Activated CD8-positive, alpha-beta memory T cell treated with anti-CD3 and anti-CD28 coated beads for 36 hours (primary cell): ENCODE results near the gene AFM. TPM values are rescaled to one million over a fixed set of nuclear protein-coding genes. Genes with fewer than 3 reads are reported as not detected.
"Not testable (repeated sequence)": the region's sequence is repeated elsewhere in the genome, so short reads cannot be mapped to it uniquely, and the experiment has no call there.

Experiments
- CTCF ChIA-PET: fragments of 350-600 bp; sonication (Branson Sonifier 250); formaldehyde crosslinking; loops from one replicate; lab custom pipeline; 2021; ENCODE audit warnings: antibody characterized with exemption; lab: Charles Lee
- POLR2A ChIA-PET: fragments of 350-600 bp; sonication (Branson Sonifier 250); formaldehyde crosslinking; loops from one replicate; lab custom pipeline; 2021; ENCODE audit warnings: antibody characterized with exemption; lab: Charles Lee
- total RNA-seq, 2 experiments: library from RNA; stranded (reverse); gene quantifications; one replicate each; pipeline ENCODE4 v1.2.3, GENCODE V29; 2021

AFM gene
- total RNA-seq, 2 experiments from 2014 or later: not detected

GRCh38 chr4:73486497-73486896 lies 5.0 kb downstream of the AFM start:
- CTCF ChIA-PET: no interaction called here
- POLR2A ChIA-PET: interaction anchor here (0.6 kb wide), 1 partner anchor 706 kb away, joined by 3 read pairs; no protein-coding TSS in a partner anchor

- ChIA-PET CTCF (no interaction called here), POLR2A (interaction anchor here (0.6 kb wide), 1 partner anchor 707 kb away, joined by 3 read pairs; no protein-coding TSS in a partner anchor)
Observed at GRCh38 chr4:73487233-73487632, 5.7 kb downstream of the AFM start.

- CTCF ChIA-PET: no interaction called here
- POLR2A ChIA-PET: no interaction called here
Observed at GRCh38 chr4:73499996-73500765, 18.6 kb downstream of the AFM start.

- POLR2A ChIA-PET: no interaction called here
Observed at GRCh38 chr4:73501664-73502265, 20.2 kb downstream of the AFM start.

GRCh38 chr4:73505567-73505966 lies 24.0 kb downstream of the AFM start:
- POLR2A ChIA-PET: no interaction called here
- CTCF ChIA-PET: no interaction called here

More at GRCh38 chr4:73501664-73502265, 20.2 kb downstream of the AFM start:
- CTCF ChIA-PET: no interaction called here

- ChIA-PET CTCF (no interaction called here), POLR2A (no interaction called here)
Observed at GRCh38 chr4:73507541-73507940, 26.0 kb downstream of the AFM start.

GRCh38 chr4:73508651-73509050 lies 27.1 kb downstream of the AFM start:
- ChIA-PET CTCF (no interaction called here), POLR2A (no interaction called here)

GRCh38 chr4:73518340-73518739 lies 36.8 kb downstream of the AFM start:
- ChIA-PET POLR2A (no interaction called here), CTCF (no interaction called here)

- POLR2A ChIA-PET: no interaction called here
- CTCF ChIA-PET: no interaction called here
Observed at GRCh38 chr4:73520821-73521220, 39.3 kb downstream of the AFM start.

GRCh38 chr4:73523126-73523525 lies 41.6 kb downstream of the AFM start:
- CTCF ChIA-PET: no interaction called here
- POLR2A ChIA-PET: no interaction called here

GRCh38 chr4:73525611-73526010 lies 44.1 kb downstream of the AFM start:
- CTCF ChIA-PET: no interaction called here

GRCh38 chr4:73527196-73527595 lies 45.7 kb downstream of the AFM start:
- CTCF ChIA-PET: no interaction called here
- POLR2A ChIA-PET: no interaction called here

More at GRCh38 chr4:73525611-73526010, 44.1 kb downstream of the AFM start:
- POLR2A ChIA-PET: no interaction called here

- CTCF ChIA-PET: no interaction called here
- POLR2A ChIA-PET: no interaction called here
Observed at GRCh38 chr4:73528171-73528570, 46.6 kb downstream of the AFM start.

GRCh38 chr4:73533515-73534422 lies 52.2 kb downstream of the AFM start:
- POLR2A ChIA-PET: no interaction called here

GRCh38 chr4:73538162-73538561 lies 56.6 kb downstream of the AFM start:
- POLR2A ChIA-PET: no interaction called here
- CTCF ChIA-PET: no interaction called here

More at GRCh38 chr4:73533515-73534422, 52.2 kb downstream of the AFM start:
- CTCF ChIA-PET: no interaction called here

- POLR2A ChIA-PET: no interaction called here
- CTCF ChIA-PET: no interaction called here
Observed at GRCh38 chr4:73539386-73539785, 57.8 kb downstream of the AFM start.

- POLR2A ChIA-PET: no interaction called here
Observed at GRCh38 chr4:73540826-73541225, 59.3 kb downstream of the AFM start.

GRCh38 chr4:73541251-73541650 lies 59.7 kb downstream of the AFM start:
- POLR2A ChIA-PET: no interaction called here
- CTCF ChIA-PET: no interaction called here

More at GRCh38 chr4:73540826-73541225, 59.3 kb downstream of the AFM start:
- CTCF ChIA-PET: no interaction called here

- ChIA-PET CTCF (no interaction called here), POLR2A (no interaction called here)
Observed at GRCh38 chr4:73544620-73545019, 63.1 kb downstream of the AFM start.

GRCh38 chr4:73550865-73551264 lies 69.3 kb downstream of the AFM start:
- POLR2A ChIA-PET: not testable (repeated sequence)

More at GRCh38 chr4:73550865-73551264, 69.3 kb downstream of the AFM start:
- CTCF ChIA-PET: not testable (repeated sequence)
